IPS-20b (cell line): Measurements from ENCODE around the gene PLG.
"Not testable (repeated sequence)": the region's sequence is repeated elsewhere in the genome, so short reads cannot be mapped to it uniquely, and the experiment has no call there.

Experiments used
- H3K27ac ChIP-seq: one replicate; pipeline ENCODE4 v1.5.1; 2013; ENCODE audit warnings: low read length
- H3K27me3 ChIP-seq: 2 replicates; pipeline ENCODE4 v1.6.1; 2013; ENCODE audit warnings: mild to moderate bottlenecking, low read length, inconsistent platforms; ENCODE audit not compliant: insufficient read depth
- H3K36me3 ChIP-seq: 2 replicates; pipeline ENCODE4 v1.6.1; 2013; ENCODE audit warnings: low read depth, mild to moderate bottlenecking, inconsistent platforms, low read length, moderate library complexity; ENCODE audit not compliant: insufficient read depth
- H3K4me1 ChIP-seq: 2 replicates; pipeline ENCODE4 v1.6.1; 2013; ENCODE audit warnings: mild to moderate bottlenecking, control low read depth, inconsistent platforms, low read length, moderate library complexity; ENCODE audit not compliant: insufficient read depth
- H3K4me3 ChIP-seq: 2 replicates; pipeline ENCODE4 v1.5.1; 2013; ENCODE audit warnings: mild to moderate bottlenecking, low read length, inconsistent platforms
- H3K9ac ChIP-seq: 2 replicates; pipeline ENCODE4 v1.6.1; 2013; ENCODE audit warnings: low read depth, mild to moderate bottlenecking, inconsistent platforms, low read length, moderate library complexity
- H3K9me3 ChIP-seq: 2 replicates; pipeline ENCODE4 v1.6.1; 2013; ENCODE audit warnings: mild to moderate bottlenecking, low read depth, low read length, inconsistent platforms; ENCODE audit not compliant: insufficient read depth

PLG gene

DNA sequence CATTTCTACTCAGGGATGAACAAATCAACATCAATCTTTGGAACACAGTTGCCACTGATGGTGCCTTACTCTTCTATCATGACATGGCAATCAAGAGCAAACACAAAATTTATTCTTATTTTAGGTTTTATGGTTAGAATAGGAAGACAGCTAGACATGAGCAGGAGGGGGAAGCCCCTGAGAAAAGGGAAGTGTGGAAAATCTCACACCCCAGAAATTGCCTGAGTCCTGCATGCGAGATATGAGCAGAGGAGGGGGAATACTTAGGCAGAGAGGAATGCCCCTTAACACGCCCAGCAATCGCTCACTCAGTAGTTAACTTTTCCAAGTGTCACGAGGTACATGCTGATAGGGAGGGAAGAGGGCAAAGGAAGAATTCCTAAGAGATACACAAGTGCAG lies 79.3 kb downstream of the PLG start:
- Histone ChIP-seq H3K4me3 (no peak overlapping the region), H3K4me1 (no peaks in the 10 kb centered on the region; the same call in 1 of the 2 replicates), H3K9me3 (0 out of 2 replicates have a peak, but pooled peaks cover 6% of the 10 kb centered on the region), H3K27ac (no peak overlapping the region), H3K27me3 (no peaks in the 10 kb centered on the region), H3K9ac (no peak overlapping the region), H3K36me3 (no peaks in the 10 kb centered on the region)

DNA sequence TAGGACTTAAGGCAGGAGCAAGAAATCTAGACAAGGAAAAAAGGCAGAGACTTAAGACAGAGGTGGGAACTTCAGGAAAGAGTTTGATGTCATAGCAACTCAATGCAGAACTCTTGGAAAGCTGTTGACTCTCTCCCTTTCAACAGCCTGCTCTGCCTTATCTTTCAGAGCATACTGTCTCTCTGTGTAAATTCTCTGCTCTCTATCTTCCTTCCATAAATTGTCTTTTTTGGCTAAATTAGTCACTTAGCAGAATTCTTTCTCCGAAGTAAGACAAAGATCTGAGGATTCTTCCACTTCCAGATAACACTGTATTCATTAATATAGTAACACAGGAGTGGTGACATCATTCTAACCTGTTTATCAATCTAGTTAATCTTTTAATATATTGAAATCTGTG lies 80.2 kb downstream of the PLG start:
- Histone ChIP-seq H3K4me1 (no peaks in the 10 kb centered on the region), H3K4me3 (no peak overlapping the region), H3K27me3 (no peaks in the 10 kb centered on the region), H3K9ac (no peak overlapping the region), H3K9me3 (0 out of 2 replicates have a peak, but pooled peaks cover 6% of the 10 kb centered on the region), H3K36me3 (no peaks in the 10 kb centered on the region), H3K27ac (no peak overlapping the region)

DNA sequence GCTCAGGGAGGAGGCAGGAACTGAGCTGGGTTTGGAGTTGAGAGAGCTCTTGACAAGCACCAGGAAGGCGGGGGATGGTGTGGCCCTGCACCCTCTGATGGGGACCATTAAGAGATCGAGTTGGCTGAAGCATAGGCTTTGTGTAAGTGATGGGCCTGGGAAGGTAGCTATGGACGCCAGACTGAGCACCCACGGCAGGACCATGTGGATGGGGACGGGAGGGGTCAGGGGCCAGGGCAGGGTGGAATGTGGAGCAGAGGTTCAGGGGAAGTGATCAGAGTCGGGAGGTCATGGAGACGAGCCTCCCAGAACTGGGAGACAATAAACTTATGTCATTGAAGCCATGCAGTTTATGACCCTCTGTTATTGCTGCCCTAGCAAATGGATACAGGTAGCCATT lies 81.7 kb downstream of the PLG start:
- H3K4me1 ChIP-seq, result no peaks in the 10 kb centered on the region
- no peak overlapping the region for H3K4me3 ChIP-seq
- H3K27me3 ChIP-seq, result no peaks in the 10 kb centered on the region
- H3K36me3 ChIP-seq, result no peaks in the 10 kb centered on the region
- 0 out of 2 replicates have a peak, but pooled peaks cover 6% of the 10 kb centered on the region for H3K9me3 ChIP-seq
- no peak overlapping the region for H3K27ac ChIP-seq
- no peak overlapping the region for H3K9ac ChIP-seq

GRCh38 chr6:160788126-160788525 lies 86.1 kb downstream of the PLG start:
- not testable (repeated sequence) for H3K4me1 ChIP-seq, H3K9ac ChIP-seq, H3K36me3 ChIP-seq, H3K4me3 ChIP-seq, H3K27ac ChIP-seq, H3K9me3 ChIP-seq, H3K27me3 ChIP-seq

DNA sequence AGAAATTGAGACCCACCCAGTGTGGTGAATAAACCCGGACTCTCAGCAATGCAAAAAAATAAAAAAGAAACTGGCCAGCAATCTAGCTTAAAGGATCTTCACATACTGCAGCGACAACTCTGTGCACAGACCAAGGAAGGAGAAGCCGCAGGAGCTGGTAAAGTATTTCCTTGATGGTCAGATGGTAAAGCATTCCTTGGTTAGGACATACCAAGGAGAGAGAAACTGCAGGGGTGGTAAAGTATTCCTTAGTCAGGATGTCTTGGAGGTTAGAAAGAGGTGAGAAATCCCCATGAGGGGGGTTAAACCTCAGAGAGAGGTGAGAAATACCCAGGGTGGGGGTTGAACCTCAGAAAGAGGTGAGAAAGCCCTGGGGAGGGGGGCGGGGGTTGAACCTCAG lies 86.8 kb downstream of the PLG start:
- H3K27ac ChIP-seq, result no peak overlapping the region
- H3K36me3 ChIP-seq, result no peaks in the 10 kb centered on the region
- H3K9me3 ChIP-seq, result no peaks in the 10 kb centered on the region
- H3K4me3 ChIP-seq, result no peak overlapping the region
- peaks cover 7% of the 10 kb centered on the region for H3K4me1 ChIP-seq
- no peak overlapping the region for H3K9ac ChIP-seq
- no peaks in the 10 kb centered on the region for H3K27me3 ChIP-seq

DNA sequence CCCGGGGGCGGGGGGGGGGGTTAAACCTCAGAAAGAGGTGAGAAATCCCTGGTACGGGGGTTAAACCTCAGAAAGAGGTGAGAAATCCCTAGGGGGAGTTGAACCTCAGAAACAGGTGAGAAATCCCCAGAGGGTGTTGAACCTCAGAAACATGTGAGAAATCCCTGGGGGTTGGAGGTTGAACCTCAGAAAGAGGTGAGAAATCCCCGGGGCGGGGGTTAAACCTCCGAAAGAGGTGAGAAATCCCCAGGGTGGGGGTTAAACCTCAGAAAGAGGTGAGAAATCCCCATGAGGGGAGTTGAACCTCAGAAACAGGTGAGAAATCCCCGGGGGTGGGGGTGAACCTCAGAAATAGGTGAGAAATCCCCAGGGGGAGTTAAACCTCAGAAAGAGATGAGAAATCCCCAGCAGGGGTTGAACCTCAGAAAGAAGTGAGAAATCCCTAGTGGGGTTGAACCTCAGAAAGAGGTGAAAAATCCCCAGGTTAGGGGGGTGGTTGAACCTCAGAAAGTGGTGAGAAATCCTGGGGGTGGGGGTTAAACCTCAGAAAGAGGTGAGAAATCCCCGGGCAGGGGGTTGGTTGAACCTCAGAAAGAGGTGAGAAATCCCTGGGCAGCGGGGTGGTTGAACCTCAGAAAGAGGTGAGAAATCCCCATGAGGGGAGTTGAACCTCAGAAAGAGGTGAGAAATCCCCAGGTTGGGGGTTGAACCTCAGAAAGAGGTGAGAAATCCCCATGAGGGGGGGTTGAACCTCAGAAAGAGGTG lies 87.4 kb downstream of the PLG start:
- H3K4me3 ChIP-seq, result no peak overlapping the region
- H3K9ac ChIP-seq, result no peak overlapping the region
- H3K27ac ChIP-seq, result no peak overlapping the region

DNA sequence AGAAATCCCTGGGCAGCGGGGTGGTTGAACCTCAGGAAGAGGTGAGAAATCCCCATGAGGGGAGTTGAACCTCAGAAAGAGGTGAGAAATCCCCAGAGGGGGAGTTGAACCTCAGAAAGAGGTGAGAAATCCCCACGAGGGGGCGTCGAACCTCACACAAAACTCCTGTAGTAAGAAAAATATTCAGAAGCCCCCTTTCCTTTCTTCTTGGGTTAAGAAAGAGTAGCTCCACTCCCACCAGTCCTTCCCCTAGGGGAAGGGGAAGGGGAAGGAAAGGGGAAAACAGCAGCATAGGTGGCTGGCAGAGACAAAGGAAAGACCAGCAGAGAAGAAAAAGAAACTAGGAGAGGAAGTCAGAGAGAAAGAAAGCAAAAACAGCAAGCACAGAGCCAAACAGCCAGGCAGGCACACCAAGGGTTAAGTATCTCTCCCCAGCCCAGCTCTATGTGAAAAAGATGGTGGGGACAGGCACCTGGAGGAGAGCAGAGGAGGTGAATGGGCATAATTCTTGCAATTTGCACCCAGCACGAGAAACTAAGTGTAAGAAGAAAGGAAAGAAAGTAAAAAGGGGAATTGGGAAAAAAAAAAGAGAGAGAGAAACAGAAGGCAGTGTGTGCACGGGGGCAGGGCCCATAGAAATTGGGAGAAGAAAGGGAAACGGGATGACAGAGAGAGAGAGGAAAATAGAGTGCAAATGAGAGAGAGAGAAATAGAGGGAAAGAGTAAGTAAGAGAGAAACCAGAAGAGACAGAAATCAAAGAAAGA lies 88.2 kb downstream of the PLG start:
- Histone ChIP-seq H3K4me1 (peaks cover 10% of the 10 kb centered on the region), H3K9ac (peak overlapping the region; percentile 46; the same call in 1 of the 2 replicates), H3K9me3 (no peaks in the 10 kb centered on the region), H3K27me3 (no peaks in the 10 kb centered on the region), H3K27ac (no peak overlapping the region), H3K36me3 (no peaks in the 10 kb centered on the region), H3K4me3 (peak overlapping the region; percentile 58; the same call in 1 of the 2 replicates)

More for the DNA sequence above, 87.4 kb downstream of the PLG start:
- H3K9me3 ChIP-seq, result no peaks in the 10 kb centered on the region
- peaks cover 10% of the 10 kb centered on the region for H3K4me1 ChIP-seq
- H3K27me3 ChIP-seq, result no peaks in the 10 kb centered on the region
- no peaks in the 10 kb centered on the region for H3K36me3 ChIP-seq

GRCh38 chr6:160791459-160791858 lies 89.4 kb downstream of the PLG start:
- no peak overlapping the region for H3K4me3 ChIP-seq
- peaks cover 10% of the 10 kb centered on the region for H3K4me1 ChIP-seq
- no peaks in the 10 kb centered on the region for H3K36me3 ChIP-seq
- H3K27me3 ChIP-seq, result no peaks in the 10 kb centered on the region
- no peak overlapping the region for H3K9ac ChIP-seq
- H3K27ac ChIP-seq, result no peak overlapping the region
- no peaks in the 10 kb centered on the region for H3K9me3 ChIP-seq

DNA sequence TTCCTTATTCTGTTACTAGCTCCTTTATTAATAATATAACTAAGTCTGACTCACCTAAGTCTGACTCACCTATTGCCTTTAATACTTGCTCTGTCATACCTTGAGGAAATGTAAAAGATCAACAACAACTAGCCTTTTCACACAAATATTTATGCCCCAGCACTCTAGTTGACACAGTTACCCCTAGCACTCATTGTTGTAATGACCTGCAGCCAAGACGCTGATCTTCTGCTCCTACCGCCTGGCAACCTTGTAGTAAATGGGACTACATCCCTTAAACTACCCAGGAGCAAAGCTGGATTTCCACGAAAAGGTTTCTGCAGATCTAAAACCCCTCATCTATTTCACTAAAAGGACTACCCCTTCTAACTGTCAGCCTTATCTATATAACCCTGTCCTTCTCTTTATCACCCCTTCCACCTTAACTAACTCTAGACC lies 90.0 kb downstream of the PLG start:
- H3K27ac ChIP-seq, result no peak overlapping the region
- peaks cover 10% of the 10 kb centered on the region for H3K4me1 ChIP-seq
- H3K9me3 ChIP-seq, result no peaks in the 10 kb centered on the region
- H3K9ac ChIP-seq, result no peak overlapping the region
- H3K27me3 ChIP-seq, result no peaks in the 10 kb centered on the region
- H3K36me3 ChIP-seq, result no peaks in the 10 kb centered on the region
- H3K4me3 ChIP-seq, result no peak overlapping the region

GRCh38 chr6:160792708-160793107 lies 90.7 kb downstream of the PLG start:
- no peak overlapping the region for H3K27ac ChIP-seq
- no peaks in the 10 kb centered on the region for H3K27me3 ChIP-seq
- peaks cover 10% of the 10 kb centered on the region for H3K4me1 ChIP-seq
- H3K9me3 ChIP-seq, result peaks cover 5% of the 10 kb centered on the region; the same call in 1 of the 2 replicates
- H3K36me3 ChIP-seq, result no peaks in the 10 kb centered on the region
- H3K9ac ChIP-seq, result no peak overlapping the region
- no peak overlapping the region for H3K4me3 ChIP-seq

DNA sequence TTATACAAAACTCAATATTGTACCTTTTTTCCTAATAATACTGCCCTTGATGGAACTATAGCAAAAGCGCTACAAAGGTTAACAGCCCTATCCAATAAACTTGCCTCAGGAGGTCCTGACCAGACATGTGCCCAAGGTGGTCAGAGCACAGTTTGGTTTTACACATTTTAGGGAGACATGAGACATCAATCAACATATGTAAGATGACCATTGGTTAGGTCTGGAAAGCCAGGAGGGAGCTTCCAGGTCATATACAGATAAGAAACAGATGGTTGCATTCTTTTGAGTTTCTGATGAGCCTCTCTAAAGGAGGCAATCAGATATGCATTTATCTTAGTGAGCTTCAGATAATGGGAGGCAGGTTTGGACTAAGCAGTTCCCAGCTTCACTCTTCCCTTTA lies 91.6 kb downstream of the PLG start:
- Histone ChIP-seq H3K27ac (no peak overlapping the region), H3K4me3 (no peak overlapping the region), H3K36me3 (no peaks in the 10 kb centered on the region), H3K4me1 (peaks cover 10% of the 10 kb centered on the region), H3K9me3 (peaks cover 13% of the 10 kb centered on the region; the same call in 1 of the 2 replicates), H3K27me3 (no peaks in the 10 kb centered on the region), H3K9ac (no peak overlapping the region)

- Histone ChIP-seq H3K4me1 (peaks cover 10% of the 10 kb centered on the region), H3K9ac (no peak overlapping the region), H3K27ac (no peak overlapping the region), H3K36me3 (no peaks in the 10 kb centered on the region), H3K9me3 (peaks cover 28% of the 10 kb centered on the region), H3K27me3 (no peaks in the 10 kb centered on the region), H3K4me3 (no peak overlapping the region)
Observed at GRCh38 chr6:160795721-160796120, 93.7 kb downstream of the PLG start.
